SK-N-SH treated with all-trans-retinoic acid at 6 μM for 48 hours (cell line): ENCODE results near the gene TEX54.

ENCODE experiments used
- CREB5 ChIP-seq: fragments of 250-450 bp; sonication (Bioruptor Pico); IDR thresholded peaks from 2 replicates; pipeline ENCODE4 v1.5.1; 2020; ENCODE audit warnings: low read depth, mild to moderate bottlenecking, moderate library complexity
- CSDC2 ChIP-seq: fragments of 250-450 bp; sonication (Bioruptor Pico); IDR thresholded peaks from 2 replicates; pipeline ENCODE4 v1.5.0; 2020; ENCODE audit warnings: mild to moderate bottlenecking, moderate library complexity
- ESRRG ChIP-seq: fragments of 250-450 bp; sonication (Bioruptor Pico); IDR thresholded peaks from 2 replicates; pipeline ENCODE4 v1.6.1; 2021; ENCODE audit warnings: mild to moderate bottlenecking
- ISL1 ChIP-seq: fragments of 250-450 bp; sonication (Bioruptor Pico); IDR thresholded peaks from 2 replicates; pipeline ENCODE4 v2.1.2; 2022; ENCODE audit warnings: mild to moderate bottlenecking, moderate library complexity
- RARB ChIP-seq: fragments of 250-450 bp; sonication (Bioruptor Pico); IDR thresholded peaks from 2 replicates; pipeline ENCODE4 v1.8.0; 2021; ENCODE audit warnings: mild to moderate bottlenecking, moderate library complexity
- TCF4 ChIP-seq: fragments of 250-450 bp; sonication (Bioruptor Pico); IDR thresholded peaks from 2 replicates; pipeline ENCODE4 v1.8.0; 2021; ENCODE audit warnings: mild to moderate bottlenecking, moderate library complexity, borderline replicate concordance
- TOX ChIP-seq: fragments of 250-450 bp; sonication (Bioruptor Pico); IDR thresholded peaks from 2 replicates; pipeline ENCODE4 v1.8.0; 2021; ENCODE audit warnings: mild to moderate bottlenecking, moderate library complexity, borderline replicate concordance
- TSHZ2 ChIP-seq: fragments of 250-450 bp; sonication (Bioruptor Pico); IDR thresholded peaks from 2 replicates; pipeline ENCODE4 v1.5.0; 2020; ENCODE audit warnings: mild to moderate bottlenecking, moderate library complexity
- ZFP3 ChIP-seq: fragments of 250-450 bp; sonication (Bioruptor Pico); IDR thresholded peaks from 2 replicates; pipeline ENCODE4 v1.5.0; 2020; ENCODE audit warnings: mild to moderate bottlenecking, moderate library complexity

DNA sequence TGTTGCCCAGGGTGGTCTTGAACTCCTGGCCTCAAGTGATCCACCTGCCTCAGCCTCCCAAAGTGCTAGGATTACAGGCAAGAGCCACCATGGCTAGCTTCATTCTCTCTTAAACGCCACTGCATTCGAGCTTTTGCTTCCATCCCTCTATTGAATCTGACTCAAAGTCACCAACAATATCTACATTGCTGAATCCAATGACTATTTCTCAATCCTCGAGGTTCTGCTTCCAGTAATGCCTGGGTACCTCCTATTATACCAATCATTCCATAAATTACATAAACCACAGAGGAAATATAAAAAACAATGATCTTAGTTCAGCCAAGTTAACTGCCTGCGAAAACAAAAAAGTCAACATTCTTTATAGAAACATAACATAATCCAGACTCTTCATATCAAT lies 15.5 kb downstream of the TEX54 start:
- no peak for TF ChIP-seq CREB5
- TF ChIP-seq ESRRG (CRISPR knock-in tag) = no peak
- no peak for TF ChIP-seq TSHZ2 (CRISPR knock-in tag)
- no peak for TF ChIP-seq ZFP3
- TF ChIP-seq RARB (CRISPR knock-in tag) = no peak
- TF ChIP-seq TOX (CRISPR knock-in tag) = no peak
- TF ChIP-seq ISL1 (CRISPR knock-in tag) = no peak
- no peak for TF ChIP-seq CSDC2
- TF ChIP-seq TCF4 = no peak
